PC-3 (cell line): Measurements from ENCODE around the gene AMER3. TPM values are rescaled to one million over a fixed set of nuclear protein-coding genes. Genes with fewer than 3 reads are reported as not detected.

Experiments used
- ATAC-seq: fragments of 200-7000 bp; cut with Tn5 transposase; 2 replicates; pipeline ENCODE4 v1.9.1; 2020; ENCODE audit warnings: mild to moderate bottlenecking, moderate library complexity
- BruUV-seq: library from RNA; stranded (reverse); fragments of 400-500 nt; replicated peaks from 2 replicates; lab custom pipeline; 2021; lab: Mats Ljungman, UMichigan
- CTCF ChIA-PET: fragments of 300-600 bp; sonication (Branson Sonifier 250); formaldehyde crosslinking; loops from one replicate; lab custom pipeline; 2022; ENCODE audit warnings: antibody characterized with exemption; lab: Charles Lee
- POLR2A ChIA-PET: fragments of 300-600 bp; sonication (Branson Sonifier 250); formaldehyde crosslinking; loops from one replicate; lab custom pipeline; 2022; ENCODE audit warnings: antibody characterized with exemption; ENCODE audit not compliant: unreplicated experiment; lab: Charles Lee
- DNase-seq: peaks from one replicate; pipeline ENCODE4 v3.0.0-alpha.2; 2015
- H2AFZ ChIP-seq: fragments of 300-600 bp; sonication (generic); 2 replicates; pipeline ENCODE4 v1.6.0; 2016; ENCODE audit warnings: antibody characterized with exemption, low read length
- H3F3A ChIP-seq: fragments of 300-600 bp; sonication (generic); one replicate; pipeline ENCODE4 v1.6.0; 2017; ENCODE audit warnings: antibody characterized with exemption, low read length, control low read depth, mild to moderate bottlenecking; ENCODE audit not compliant: unreplicated experiment
- H3K27ac ChIP-seq: fragments of 300-600 bp; sonication (generic); 2 replicates; pipeline ENCODE4 v1.5.1; 2016; ENCODE audit warnings: mild to moderate bottlenecking, low read length
- H3K27me3 ChIP-seq: fragments of 300-600 bp; sonication (generic); 2 replicates; pipeline ENCODE4 v1.6.1; 2016; ENCODE audit warnings: low read length, mixed read lengths
- H3K36me3 ChIP-seq: fragments of 300-600 bp; sonication (generic); 2 replicates; pipeline ENCODE4 v1.6.1; 2016; ENCODE audit warnings: low read depth, mixed run types, low read length, mixed read lengths
- H3K4me1 ChIP-seq: fragments of 300-600 bp; sonication (generic); 2 replicates; pipeline ENCODE4 v1.5.1; 2016; ENCODE audit warnings: low read length; ENCODE audit not compliant: insufficient read depth
- H3K4me2 ChIP-seq: fragments of 300-600 bp; sonication (generic); 2 replicates; pipeline ENCODE4 v1.6.0; 2016; ENCODE audit warnings: low read length
- H3K4me3 ChIP-seq: fragments of 300-600 bp; sonication (generic); 2 replicates; pipeline ENCODE4 v1.5.1; 2016; ENCODE audit warnings: mild to moderate bottlenecking, low read length, mixed read lengths
- H3K79me2 ChIP-seq: fragments of 300-600 bp; sonication (generic); 2 replicates; pipeline ENCODE4 v1.6.1; 2017; ENCODE audit warnings: low read length, mixed read lengths
- H3K9ac ChIP-seq: fragments of 300-600 bp; sonication (generic); 2 replicates; pipeline ENCODE4 v1.6.0; 2016; ENCODE audit warnings: mild to moderate bottlenecking, low read length
- H3K9me2 ChIP-seq: fragments of 300-600 bp; sonication (generic); replicated peaks from 2 replicates; pipeline ENCODE4 v1.6.1; 2016; ENCODE audit warnings: mixed run types, low read length, mixed read lengths
- H3K9me3 ChIP-seq: fragments of 300-600 bp; sonication (generic); 2 replicates; pipeline ENCODE4 v1.6.1; 2016; ENCODE audit warnings: low read length, mixed read lengths
- H4K20me1 ChIP-seq: fragments of 300-600 bp; sonication (generic); 2 replicates; pipeline ENCODE4 v1.6.1; 2016; ENCODE audit warnings: low read length, mixed read lengths
- CTCF ChIP-seq: fragments of 300-600 bp; sonication (generic); conservative IDR thresholded peaks from 2 replicates; pipeline ENCODE4 v1.5.1; 2017; ENCODE audit warnings: antibody characterized with exemption, low read depth, mild to moderate bottlenecking, low read length
- EZH2 ChIP-seq: fragments of 300-600 bp; sonication (generic); IDR thresholded peaks from one replicate; pipeline ENCODE4 v1.6.1; 2017; ENCODE audit warnings: antibody characterized with exemption, mild to moderate bottlenecking, low read length; ENCODE audit not compliant: unreplicated experiment
- EZH2phosphoT487 ChIP-seq: fragments of 300-600 bp; sonication (generic); IDR thresholded peaks from 2 replicates; pipeline ENCODE4 v1.6.1; 2018; ENCODE audit warnings: mild to moderate bottlenecking, antibody characterized with exemption, low read length, borderline replicate concordance
- intact Hi-C: fragments of 100-400 bp; cut with micrococcal nuclease; formaldehyde crosslinking; loops from 2 replicates; pipeline ENCODE4 v1.9.0; 2023
- total RNA-seq: library from RNA; depleted of rRNA; stranded (reverse); fragments of >200 nt; gene quantifications from 2 replicates; pipeline ENCODE4 v1.2.3, GENCODE V29; 2014

AMER3 gene
- total RNA-seq, 1 experiment from 2014 or later = not detected

DNA sequence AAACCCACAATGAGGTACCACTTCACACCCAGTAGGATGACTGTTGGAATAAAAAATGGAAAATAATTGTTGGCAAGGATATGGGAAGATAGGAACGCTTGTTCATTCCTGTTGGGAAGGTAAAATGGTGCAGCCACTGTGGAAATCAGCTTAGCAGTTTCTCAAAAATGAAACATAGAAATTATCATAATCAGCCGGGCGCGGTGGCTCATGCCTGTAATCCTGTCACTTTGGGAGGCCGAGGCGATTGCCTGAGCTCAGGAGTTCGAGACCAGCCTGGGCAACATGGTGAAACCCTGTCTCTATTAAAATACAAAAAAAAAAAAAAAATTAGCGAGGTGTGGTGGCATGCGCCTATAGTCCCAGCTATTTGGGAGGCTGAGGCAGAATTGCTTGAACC, 23.4 kb downstream of the AMER3 start:
- H3K9me2 ChIP-seq = no peaks in the 10 kb centered on the region
- TF ChIP-seq EZH2 (no peak), CTCF (no peak), EZH2phosphoT487 (no peak)
- H2AFZ ChIP-seq = no peak overlapping the region
- peaks cover 32% of the 10 kb centered on the region for H3K27me3 ChIP-seq
- no peaks in the 10 kb centered on the region for H3K4me1 ChIP-seq
- BruUV-seq = no TSS peak
- no peaks in the 10 kb centered on the region for H3K79me2 ChIP-seq
- H3F3A ChIP-seq = no peaks in the 10 kb centered on the region
- H3K9me3 ChIP-seq = no peaks in the 10 kb centered on the region
- ATAC-seq (no peak), DNase-seq (no peak)
- no peak overlapping the region for H3K4me2 ChIP-seq
- H3K27ac ChIP-seq = no peak overlapping the region
- intact Hi-C loops = no loop called here
- H3K36me3 ChIP-seq = no peaks in the 10 kb centered on the region
- no peak overlapping the region for H3K4me3 ChIP-seq
- ChIA-PET POLR2A (no interaction called here), CTCF (no interaction called here)
- H4K20me1 ChIP-seq = no peaks in the 10 kb centered on the region
- H3K9ac ChIP-seq = no peak overlapping the region

DNA sequence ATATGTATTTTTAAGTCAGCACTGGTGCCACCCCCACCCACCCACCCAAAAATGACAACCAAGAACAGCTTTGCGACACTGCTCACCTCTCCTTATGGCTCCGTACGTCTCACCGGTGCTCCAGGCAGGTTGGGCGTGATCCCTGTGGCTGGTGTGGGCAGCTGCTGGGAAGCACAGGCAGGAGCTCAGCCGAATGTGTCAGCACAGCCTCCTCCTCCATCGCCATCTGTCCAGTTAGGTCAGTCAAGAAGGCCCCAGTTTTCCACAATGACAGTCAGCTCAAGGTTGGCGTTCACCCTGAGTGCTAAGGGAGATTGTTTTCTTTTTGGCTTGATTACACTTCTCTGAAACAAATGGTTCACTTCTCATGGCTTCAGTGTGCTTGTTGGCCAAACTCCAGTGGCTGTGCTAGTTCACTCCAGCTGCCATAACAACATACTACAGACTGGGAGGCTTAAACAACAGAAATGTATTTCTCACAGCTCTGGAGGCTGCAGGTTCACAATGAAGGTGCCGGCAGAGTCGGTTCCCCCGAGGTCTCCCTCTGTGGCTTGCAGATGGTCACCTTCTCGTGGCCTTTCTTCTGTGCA, 30.2 kb downstream of the AMER3 start:
- Histone ChIP-seq H2AFZ (no peak overlapping the region), H3K36me3 (no peaks in the 10 kb centered on the region), H3K27me3 (peaks cover 38% of the 10 kb centered on the region), H3K4me2 (no peak overlapping the region), H3K9ac (no peak overlapping the region), H4K20me1 (no peaks in the 10 kb centered on the region), H3K4me3 (no peak overlapping the region), H3K9me2 (no peaks in the 10 kb centered on the region), H3K79me2 (no peaks in the 10 kb centered on the region), H3F3A (no peaks in the 10 kb centered on the region), H3K4me1 (no peaks in the 10 kb centered on the region), H3K27ac (no peak overlapping the region), H3K9me3 (no peaks in the 10 kb centered on the region)
- DNase-seq (no peak), ATAC-seq (no peak)
- no TSS peak for BruUV-seq
- intact Hi-C loops = no loop called here
- ChIA-PET CTCF (no interaction called here), POLR2A (no interaction called here)
- no peak for TF ChIP-seq CTCF

DNA sequence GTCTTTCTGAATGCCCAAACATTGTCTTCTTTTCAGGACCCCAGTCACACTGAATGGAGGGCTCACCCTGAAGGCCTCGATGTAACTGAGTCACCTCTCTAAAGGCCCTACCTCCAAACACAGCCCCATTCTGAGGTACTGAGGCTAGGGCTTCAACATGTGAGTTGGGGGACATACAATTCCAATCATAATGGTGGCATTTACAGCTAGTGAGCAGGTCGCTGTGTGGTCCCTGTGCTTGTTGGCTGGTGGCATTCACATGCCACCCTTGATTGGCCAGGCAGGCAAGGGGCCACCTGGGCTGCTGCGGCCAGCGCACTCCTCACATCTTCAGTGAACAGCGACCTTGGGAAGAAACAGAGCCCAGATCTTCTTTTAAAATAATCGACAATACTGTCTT, 30.7 kb downstream of the AMER3 start:
- H3K9me3 ChIP-seq = no peaks in the 10 kb centered on the region
- no peaks in the 10 kb centered on the region for H3K9me2 ChIP-seq
- no TSS peak for BruUV-seq

More for the DNA sequence above, 30.7 kb downstream of the AMER3 start:
- no peaks in the 10 kb centered on the region for H3F3A ChIP-seq
- H3K4me2 ChIP-seq = no peak overlapping the region
- no peak overlapping the region for H3K27ac ChIP-seq
- DNase-seq (no peak), ATAC-seq (no peak)
- H3K27me3 ChIP-seq = peaks cover 38% of the 10 kb centered on the region
- no peaks in the 10 kb centered on the region for H3K4me1 ChIP-seq
- no peak overlapping the region for H3K4me3 ChIP-seq
- TF ChIP-seq CTCF (no peak), EZH2 (no peak), EZH2phosphoT487 (no peak)
- ChIA-PET POLR2A (no interaction called here), CTCF (no interaction called here)
- no peaks in the 10 kb centered on the region for H3K36me3 ChIP-seq
- H2AFZ ChIP-seq = no peak overlapping the region
- intact Hi-C loops = no loop called here
- no peak overlapping the region for H3K9ac ChIP-seq
- H3K79me2 ChIP-seq = no peaks in the 10 kb centered on the region
- no peaks in the 10 kb centered on the region for H4K20me1 ChIP-seq
